GM12878 (cell line): Measurements from ENCODE around the gene MRPL2.

ENCODE experiments used
- EZH2 ChIP-seq: IDR thresholded peaks from 2 replicates; pipeline ENCODE4 v1.6.1; 2012; ENCODE audit warnings: low read depth, mild to moderate bottlenecking, control low read depth, inconsistent platforms, low read length, borderline replicate concordance; ENCODE audit not compliant: control insufficient read depth
- HDAC2 ChIP-seq: fragments of 200-600 bp; sonication (generic); IDR thresholded peaks from 2 replicates; pipeline ENCODE4 v1.6.1; 2017
- POLR2AphosphoS5 ChIP-seq: IDR thresholded peaks from 2 replicates; pipeline ENCODE4 v1.6.1; 2011; ENCODE audit warnings: mild to moderate bottlenecking, low read length, inconsistent platforms
- RAD51 ChIP-seq: fragments of 450-650 bp; IDR thresholded peaks from 2 replicates; pipeline ENCODE4 v1.6.1; 2016; ENCODE audit warnings: moderate library complexity, mild to moderate bottlenecking, inconsistent platforms
- ZNF274 ChIP-seq: IDR thresholded peaks from one replicate; pipeline ENCODE4 v1.8.0; 2011; ENCODE audit not compliant: insufficient read length, insufficient read depth
- TF ChIP-seq, protein P1 (sequence below), 3 experiments: IDR thresholded peaks in 2 of 3; conservative IDR thresholded peaks in 1 of 3; 2 replicates each; pipeline ENCODE4 v1.5.1; 2011; ENCODE audit warnings: low read depth in 3 of 3, low read length in 3 of 3, mild to moderate bottlenecking in 3 of 3, control low read depth in 2 of 3, moderate library complexity in 2 of 3, inconsistent platforms in 1 of 3, mixed read lengths in 1 of 3; ENCODE audit not compliant: control insufficient read depth in 2 of 3, insufficient read depth in 1 of 3; ENCODE audit errors: extremely low read depth in 1 of 3

DNA sequence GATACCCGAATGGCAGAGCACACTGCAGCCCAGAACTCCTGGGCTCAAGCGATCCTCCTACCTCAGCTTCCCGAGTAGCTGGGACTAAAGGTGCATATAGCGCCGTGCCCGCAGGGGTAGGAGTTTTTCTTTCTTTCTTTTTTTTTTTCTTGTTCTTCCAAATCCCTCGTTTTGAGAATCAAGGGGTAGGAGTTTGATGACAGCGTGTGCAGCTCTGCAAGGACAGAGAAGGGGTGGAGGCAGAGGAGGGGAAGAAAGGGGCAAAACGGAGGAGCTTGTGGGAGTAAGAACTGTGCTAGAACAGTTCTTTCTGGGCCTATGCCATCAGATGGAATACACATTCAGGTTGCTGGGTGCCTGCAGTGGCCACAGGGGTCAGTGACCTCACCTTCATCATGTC is 22.5 kb downstream of the MRPL2 start:
- no peak for TF ChIP-seq RAD51
- no peak for TF ChIP-seq HDAC2
- TF ChIP-seq EZH2, result no peak
- no peak for TF ChIP-seq ZNF274
- TF ChIP-seq, protein P1, sequence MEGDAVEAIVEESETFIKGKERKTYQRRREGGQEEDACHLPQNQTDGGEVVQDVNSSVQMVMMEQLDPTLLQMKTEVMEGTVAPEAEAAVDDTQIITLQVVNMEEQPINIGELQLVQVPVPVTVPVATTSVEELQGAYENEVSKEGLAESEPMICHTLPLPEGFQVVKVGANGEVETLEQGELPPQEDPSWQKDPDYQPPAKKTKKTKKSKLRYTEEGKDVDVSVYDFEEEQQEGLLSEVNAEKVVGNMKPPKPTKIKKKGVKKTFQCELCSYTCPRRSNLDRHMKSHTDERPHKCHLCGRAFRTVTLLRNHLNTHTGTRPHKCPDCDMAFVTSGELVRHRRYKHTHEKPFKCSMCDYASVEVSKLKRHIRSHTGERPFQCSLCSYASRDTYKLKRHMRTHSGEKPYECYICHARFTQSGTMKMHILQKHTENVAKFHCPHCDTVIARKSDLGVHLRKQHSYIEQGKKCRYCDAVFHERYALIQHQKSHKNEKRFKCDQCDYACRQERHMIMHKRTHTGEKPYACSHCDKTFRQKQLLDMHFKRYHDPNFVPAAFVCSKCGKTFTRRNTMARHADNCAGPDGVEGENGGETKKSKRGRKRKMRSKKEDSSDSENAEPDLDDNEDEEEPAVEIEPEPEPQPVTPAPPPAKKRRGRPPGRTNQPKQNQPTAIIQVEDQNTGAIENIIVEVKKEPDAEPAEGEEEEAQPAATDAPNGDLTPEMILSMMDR (IDR thresholded peaks at IDR 0.05 in 2 of 3, conservative IDR thresholded peaks at IDR 0.05 in 1 of 3; ENCODE audit: control insufficient read depth in 2 of 3, extremely low read depth in 1 of 3, insufficient read depth in 1 of 3, low read depth in 3 of 3, low read length in 3 of 3), result no peak
- TF ChIP-seq POLR2AphosphoS5, result no peak
